CD14-positive monocyte (primary cell): ENCODE data around the gene CDKN2D. TPM values are rescaled to one million over a fixed set of nuclear protein-coding genes. Genes with fewer than 3 reads are reported as not detected.

Experiments used
- DNase-seq, 3 donors: peaks; one replicate each; pipeline ENCODE4 v3.0.0-alpha.2; 2011 to 2022
- H2AFZ ChIP-seq: 2 replicates; pipeline ENCODE4 v1.6.0; 2012; ENCODE audit warnings: mild to moderate bottlenecking, low read depth, low read length, inconsistent platforms; ENCODE audit not compliant: insufficient read depth, poor library complexity, severe bottlenecking
- H3K27ac ChIP-seq, 2 donors: 1 replicate in 1 of 2; 2 replicates in 1 of 2; pipeline ENCODE4 v1.5.1; 2012 to 2013; ENCODE audit warnings: low read length in 2 of 2, control low read depth in 1 of 2, inconsistent platforms in 1 of 2, low read depth in 1 of 2, mild to moderate bottlenecking in 1 of 2
- H3K27me3 ChIP-seq, 2 donors: one replicate each; pipeline versions ENCODE4 v1.6.0 to v1.6.1; 2011 to 2013; ENCODE audit warnings: low read length in 2 of 2; ENCODE audit not compliant: control insufficient read depth in 2 of 2, insufficient read depth in 2 of 2
- H3K36me3 ChIP-seq, 2 donors: replicated peaks in 1 of 2; 1 replicate in 1 of 2; 2 replicates in 1 of 2; pipeline versions ENCODE4 v1.5.1 to v1.6.1; 2012 to 2013; ENCODE audit warnings: low read length in 2 of 2, control low read depth in 1 of 2, inconsistent platforms in 1 of 2, mild to moderate bottlenecking in 1 of 2; ENCODE audit not compliant: insufficient read depth in 2 of 2, control insufficient read depth in 1 of 2
- H3K4me1 ChIP-seq, 2 donors: 1 replicate in 1 of 2; 2 replicates in 1 of 2; pipeline versions ENCODE4 v1.5.1 to v1.6.1; 2012 to 2013; ENCODE audit warnings: low read length in 2 of 2, control low read depth in 1 of 2, inconsistent platforms in 1 of 2, mild to moderate bottlenecking in 1 of 2, moderate library complexity in 1 of 2; ENCODE audit not compliant: insufficient read depth in 2 of 2, control insufficient read depth in 1 of 2
- H3K4me2 ChIP-seq: replicated peaks from 2 replicates; pipeline ENCODE3; 2012; ENCODE audit warnings: low read length, moderate library complexity, mild to moderate bottlenecking; ENCODE audit not compliant: poor library complexity, severe bottlenecking; ENCODE audit errors: extremely low read depth
- H3K4me3 ChIP-seq, 3 experiments: fragments of 200-600 bp in 1 of 3; sonication (generic) in 1 of 3; replicated peaks in 1 of 3; 1 replicate in 2 of 3; 2 replicates in 1 of 3; pipeline ENCODE4 v1.5.1; 2011 to 2013; ENCODE audit warnings: low read length in 3 of 3, mild to moderate bottlenecking in 3 of 3, control low read depth in 2 of 3, low read depth in 2 of 3, inconsistent platforms in 1 of 3, moderate library complexity in 1 of 3
- H3K79me2 ChIP-seq: 2 replicates; pipeline ENCODE4 v1.6.0; 2012; ENCODE audit warnings: mild to moderate bottlenecking, control low read depth, inconsistent platforms, low read length, moderate library complexity; ENCODE audit not compliant: insufficient read depth
- H3K9ac ChIP-seq: 2 replicates; pipeline ENCODE4 v1.6.0; 2017; ENCODE audit warnings: low read length, mild to moderate bottlenecking; ENCODE audit not compliant: insufficient read depth, poor library complexity, severe bottlenecking
- H3K9me3 ChIP-seq, 2 donors: replicated peaks in 1 of 2; 1 replicate in 1 of 2; 2 replicates in 1 of 2; pipeline versions ENCODE4 v1.5.1 to v1.6.1; 2012 to 2013; ENCODE audit warnings: low read length in 2 of 2, control low read depth in 1 of 2; ENCODE audit not compliant: control insufficient read depth in 1 of 2, insufficient read depth in 1 of 2
- H4K20me1 ChIP-seq: 2 replicates; pipeline ENCODE4 v1.6.0; 2012; ENCODE audit warnings: mild to moderate bottlenecking, low read length, control low read depth, moderate library complexity; ENCODE audit not compliant: insufficient read depth
- H3K27ac Mint-ChIP-seq, 7 donors: one replicate each; pipeline ENCODE4 v1.8.0; 2020; ENCODE audit warnings: mild to moderate bottlenecking in 7 of 7, mixed read lengths in 7 of 7, moderate library complexity in 6 of 7, inconsistent platforms in 2 of 7
- H3K27me3 Mint-ChIP-seq, 3 donors: one replicate each; pipeline ENCODE4 v1.8.0; 2021 to 2022; ENCODE audit warnings: low read depth in 3 of 3, mild to moderate bottlenecking in 3 of 3, mixed read lengths in 3 of 3, moderate library complexity in 3 of 3, inconsistent platforms in 1 of 3
- H3K36me3 Mint-ChIP-seq, 2 donors: one replicate each; pipeline ENCODE4 v1.8.0; 2020; ENCODE audit warnings: mixed read lengths in 2 of 2, inconsistent platforms in 1 of 2, mild to moderate bottlenecking in 1 of 2
- H3K4me1 Mint-ChIP-seq: one replicate; pipeline ENCODE4 v1.8.0; 2020; ENCODE audit warnings: mild to moderate bottlenecking, mixed read lengths
- H3K4me3 Mint-ChIP-seq, 2 donors: one replicate each; pipeline ENCODE4 v1.8.0; 2020; ENCODE audit warnings: mild to moderate bottlenecking in 2 of 2, mixed read lengths in 2 of 2, moderate library complexity in 1 of 2
- H3K9me3 Mint-ChIP-seq, 7 donors: one replicate each; pipeline ENCODE4 v1.8.0; 2020 to 2022; ENCODE audit warnings: mixed read lengths in 7 of 7, mild to moderate bottlenecking in 6 of 7, moderate library complexity in 6 of 7, inconsistent platforms in 2 of 7
- WGBS: methylation state at CpG from one replicate; pipeline ENCODE4 v1.1.5; 2013; ENCODE audit warnings: missing lambda C conversion rate; ENCODE audit not compliant: insufficient coverage; 5-methylcytosine and 5-hydroxymethylcytosine counted together
- intact Hi-C, 2 donors: fragments of 100-400 bp; cut with micrococcal nuclease; formaldehyde crosslinking; loops; one replicate each; pipeline versions ENCODE4 v1.15.0 to v1.15.1; 2023
- polyA plus RNA-seq, 3 donors: library from polyadenylated mRNA; depleted of rRNA in 1 of 3; unstranded in 2 of 3; stranded (reverse) in 1 of 3; fragments of 300-500 nt in 2 of 3; fragments of >200 nt in 1 of 3; fragmentation: Illumina TruSeq in 2 of 3; gene quantifications; 1 replicate in 2 of 3; 2 replicates in 1 of 3; pipeline ENCODE4 v1.2.3, GENCODE V29; 2012 to 2021
- TF ChIP-seq, protein P1 (sequence below): fragments of 200-600 bp; IDR thresholded peaks from one replicate; pipeline ENCODE4 v1.8.0; 2022; ENCODE audit warnings: antibody characterized with exemption, mild to moderate bottlenecking

Gene CDKN2D
- polyA plus RNA-seq, 3 donors = 115 to 166 (median 130) TPM

DNA sequence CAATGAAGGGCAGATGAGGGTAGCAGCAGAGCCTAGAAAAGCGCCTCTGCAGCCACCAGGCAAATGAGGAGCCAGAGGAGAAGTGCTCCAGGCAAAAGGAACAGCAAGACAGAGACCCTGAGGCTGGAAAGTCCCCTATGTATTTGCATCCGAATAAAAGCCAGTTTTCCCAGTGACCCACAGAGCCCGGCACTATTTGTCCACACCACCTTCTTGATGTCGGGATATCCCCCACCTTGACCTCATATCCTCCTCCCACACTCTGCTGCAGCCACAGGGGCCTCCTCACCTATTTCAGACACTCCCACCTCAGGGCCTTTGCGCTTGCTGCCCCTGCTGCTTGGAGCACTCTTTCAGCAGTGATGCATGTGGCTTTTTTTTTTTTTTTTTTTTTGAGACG, 18.4 kb downstream of the CDKN2D start:
- DNase-seq = no peak
- Mint-ChIP-seq H3K4me3 (no peak overlapping the region), H3K36me3 (peaks cover 62 to 83% of the 10 kb centered on the region in 2 donors), H3K4me1 (peaks cover 11% of the 10 kb centered on the region), H3K27me3 (peaks cover 0 to 1% (median 0%) of the 10 kb centered on the region in 3 donors), H3K9me3 (peaks cover 0 to 8% (median 1%) of the 10 kb centered on the region in 7 donors), H3K27ac (peak overlapping the region in 4 of 7 donors; percentile 15 to 64 (median 49))
- no peak overlapping the region for H3K4me3 ChIP-seq
- TF ChIP-seq, protein P1, sequence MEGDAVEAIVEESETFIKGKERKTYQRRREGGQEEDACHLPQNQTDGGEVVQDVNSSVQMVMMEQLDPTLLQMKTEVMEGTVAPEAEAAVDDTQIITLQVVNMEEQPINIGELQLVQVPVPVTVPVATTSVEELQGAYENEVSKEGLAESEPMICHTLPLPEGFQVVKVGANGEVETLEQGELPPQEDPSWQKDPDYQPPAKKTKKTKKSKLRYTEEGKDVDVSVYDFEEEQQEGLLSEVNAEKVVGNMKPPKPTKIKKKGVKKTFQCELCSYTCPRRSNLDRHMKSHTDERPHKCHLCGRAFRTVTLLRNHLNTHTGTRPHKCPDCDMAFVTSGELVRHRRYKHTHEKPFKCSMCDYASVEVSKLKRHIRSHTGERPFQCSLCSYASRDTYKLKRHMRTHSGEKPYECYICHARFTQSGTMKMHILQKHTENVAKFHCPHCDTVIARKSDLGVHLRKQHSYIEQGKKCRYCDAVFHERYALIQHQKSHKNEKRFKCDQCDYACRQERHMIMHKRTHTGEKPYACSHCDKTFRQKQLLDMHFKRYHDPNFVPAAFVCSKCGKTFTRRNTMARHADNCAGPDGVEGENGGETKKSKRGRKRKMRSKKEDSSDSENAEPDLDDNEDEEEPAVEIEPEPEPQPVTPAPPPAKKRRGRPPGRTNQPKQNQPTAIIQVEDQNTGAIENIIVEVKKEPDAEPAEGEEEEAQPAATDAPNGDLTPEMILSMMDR = no peak
- H3K36me3 ChIP-seq = peaks cover 66 to 84% of the 10 kb centered on the region in 2 donors
- H3K27ac ChIP-seq = no peak overlapping the region
- peaks cover 2 to 8% of the 10 kb centered on the region in 2 donors for H3K4me1 ChIP-seq
- no peak overlapping the region for H2AFZ ChIP-seq
- no peak overlapping the region for H3K4me2 ChIP-seq
- intact Hi-C loops = loop anchor here in 1 of 2 donors (1.0 kb wide), 1 partner anchor 9 kb away; no protein-coding TSS in a partner anchor
- peaks cover 0 to 4% of the 10 kb centered on the region in 2 donors for H3K9me3 ChIP-seq
- H3K79me2 ChIP-seq = peaks cover 20% of the 10 kb centered on the region
- 100% methylated on average over 3 of the region's 6 CpGs for WGBS
- no peak overlapping the region for H3K9ac ChIP-seq
- H4K20me1 ChIP-seq = peaks cover 49% of the 10 kb centered on the region
- no peaks in the 10 kb centered on the region for H3K27me3 ChIP-seq

DNA sequence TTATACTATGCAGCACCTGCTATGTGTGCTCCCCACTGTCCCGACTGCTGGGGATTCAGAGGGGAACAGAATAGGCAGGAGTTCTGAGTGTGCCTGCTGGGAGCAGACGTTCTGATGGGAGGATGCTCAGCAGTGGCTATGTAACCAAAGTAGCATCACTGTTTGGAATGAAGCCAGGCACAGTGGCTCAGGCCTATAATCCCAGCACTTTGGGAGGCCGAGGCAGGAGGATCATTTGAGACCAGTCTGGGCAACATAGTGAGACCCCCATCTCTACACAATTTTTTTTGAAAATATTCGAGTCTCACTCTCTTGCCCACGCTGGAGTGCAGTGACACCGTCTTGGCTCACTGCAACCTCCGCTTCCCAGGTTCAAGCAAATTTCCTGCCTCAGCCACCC, 19.0 kb downstream of the CDKN2D start:
- peaks cover 0 to 3% (median 0%) of the 10 kb centered on the region in 3 donors for H3K27me3 Mint-ChIP-seq
- Histone ChIP-seq H3K79me2 (peaks cover 26% of the 10 kb centered on the region), H2AFZ (no peak overlapping the region), H4K20me1 (peaks cover 43% of the 10 kb centered on the region), H3K36me3 (peaks cover 61 to 78% of the 10 kb centered on the region in 2 donors), H3K4me2 (no peak overlapping the region), H3K9me3 (peaks cover 0 to 4% of the 10 kb centered on the region in 2 donors), H3K9ac (no peak overlapping the region), H3K4me3 (no peak overlapping the region), H3K4me1 (peaks cover 8 to 14% of the 10 kb centered on the region in 2 donors), H3K27me3 (no peaks in the 10 kb centered on the region), H3K27ac (no peak overlapping the region)
- intact Hi-C loops = loop anchor here in 1 of 2 donors (1.0 kb wide), 1 partner anchor 8 kb away; no protein-coding TSS in a partner anchor
- H3K27ac Mint-ChIP-seq = peak overlapping the region in 1 of 7 donors; percentile 15
- peaks cover 0 to 8% (median 1%) of the 10 kb centered on the region in 7 donors for H3K9me3 Mint-ChIP-seq
- WGBS = 96% methylated on average over 5 of the region's 7 CpGs
- peaks cover 57 to 77% of the 10 kb centered on the region in 2 donors for H3K36me3 Mint-ChIP-seq
- no peak overlapping the region for H3K4me3 Mint-ChIP-seq
- peaks cover 17% of the 10 kb centered on the region for H3K4me1 Mint-ChIP-seq
- no peak for DNase-seq
- TF ChIP-seq, protein P1 = no peak
